IgD-negative memory B cell (primary cell): ENCODE measurements around the gene TDRD6. TPM values are rescaled to one million over a fixed set of nuclear protein-coding genes. Genes with fewer than 3 reads are reported as not detected.
A peak's percentile ranks its signal among the peaks of the same experiment; 100 is the strongest.
"Not testable (repeated sequence)": the region's sequence is repeated elsewhere in the genome, so short reads cannot be mapped to it uniquely, and the experiment has no call there.

Experiments
- H3K27ac Mint-ChIP-seq, 3 donors: one replicate each; pipeline ENCODE4 v1.8.0; 2020 to 2022; ENCODE audit warnings: mild to moderate bottlenecking in 3 of 3, mixed read lengths in 3 of 3, moderate library complexity in 1 of 3
- H3K27me3 Mint-ChIP-seq: one replicate; pipeline ENCODE4 v1.8.0; 2021; ENCODE audit warnings: mixed read lengths
- H3K36me3 Mint-ChIP-seq: one replicate; pipeline ENCODE4 v1.8.0; 2020; ENCODE audit warnings: mild to moderate bottlenecking, mixed read lengths
- H3K4me1 Mint-ChIP-seq, 3 donors: one replicate each; pipeline ENCODE4 v1.8.0; 2020 to 2022; ENCODE audit warnings: mixed read lengths in 3 of 3, mild to moderate bottlenecking in 1 of 3
- H3K4me3 Mint-ChIP-seq, 4 donors: one replicate each; pipeline ENCODE4 v1.8.0; 2020 to 2022; ENCODE audit warnings: mild to moderate bottlenecking in 4 of 4, mixed read lengths in 4 of 4, moderate library complexity in 3 of 4
- H3K9me3 Mint-ChIP-seq, 3 donors: one replicate each; pipeline ENCODE4 v1.8.0; 2020 to 2021; ENCODE audit warnings: mixed read lengths in 3 of 3, mild to moderate bottlenecking in 1 of 3
- polyA plus RNA-seq: library from polyadenylated mRNA; unstranded; fragments of 300-500 nt; fragmentation: Illumina TruSeq; gene quantifications from one replicate; pipeline ENCODE4 v1.2.3, GENCODE V29; 2021

The TDRD6 gene
- polyA plus RNA-seq, 1 donor from 2014 or later, result not detected

DNA sequence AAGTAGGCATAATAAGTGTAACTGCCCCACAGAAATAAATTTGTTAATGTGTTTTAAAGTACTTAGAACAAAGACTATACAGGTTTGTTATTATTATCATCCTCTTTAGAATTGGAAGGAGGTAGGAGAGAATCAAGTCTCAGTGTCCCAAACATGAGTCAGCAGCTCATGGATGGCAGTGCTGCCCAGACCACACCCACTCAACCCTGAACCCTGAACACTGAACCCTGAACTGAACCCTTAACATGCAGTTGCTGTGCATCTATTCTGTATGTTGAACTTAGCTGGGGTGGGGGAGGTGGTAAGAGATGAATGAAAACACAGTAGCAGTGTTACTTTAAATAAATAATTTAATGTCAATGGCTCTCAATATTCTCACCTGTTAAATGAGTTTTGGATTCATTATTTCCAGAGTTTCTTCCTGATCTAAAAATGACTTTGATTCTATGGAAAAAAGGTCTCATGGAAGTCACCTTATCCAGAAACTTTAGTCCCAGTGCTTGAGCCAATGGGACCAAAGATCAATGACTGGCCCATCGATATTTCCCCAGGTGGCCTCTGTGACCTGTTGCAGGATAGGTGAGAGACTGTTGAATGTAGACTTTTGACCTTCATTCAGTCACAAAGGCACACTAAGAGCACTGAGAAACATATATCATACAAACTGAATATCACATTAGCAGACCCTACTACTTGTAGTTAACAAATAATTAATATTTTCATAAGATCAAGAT is 55.9 kb downstream of the TDRD6 start:
- H3K27me3 Mint-ChIP-seq, result no peaks in the 10 kb centered on the region
- peaks cover 0 to 5% (median 0%) of the 10 kb centered on the region in 3 donors for H3K9me3 Mint-ChIP-seq
- peaks cover 3% of the 10 kb centered on the region for H3K36me3 Mint-ChIP-seq
- no peak overlapping the region for H3K27ac Mint-ChIP-seq
- H3K4me1 Mint-ChIP-seq, result no peaks in the 10 kb centered on the region
- H3K4me3 Mint-ChIP-seq, result no peak overlapping the region

DNA sequence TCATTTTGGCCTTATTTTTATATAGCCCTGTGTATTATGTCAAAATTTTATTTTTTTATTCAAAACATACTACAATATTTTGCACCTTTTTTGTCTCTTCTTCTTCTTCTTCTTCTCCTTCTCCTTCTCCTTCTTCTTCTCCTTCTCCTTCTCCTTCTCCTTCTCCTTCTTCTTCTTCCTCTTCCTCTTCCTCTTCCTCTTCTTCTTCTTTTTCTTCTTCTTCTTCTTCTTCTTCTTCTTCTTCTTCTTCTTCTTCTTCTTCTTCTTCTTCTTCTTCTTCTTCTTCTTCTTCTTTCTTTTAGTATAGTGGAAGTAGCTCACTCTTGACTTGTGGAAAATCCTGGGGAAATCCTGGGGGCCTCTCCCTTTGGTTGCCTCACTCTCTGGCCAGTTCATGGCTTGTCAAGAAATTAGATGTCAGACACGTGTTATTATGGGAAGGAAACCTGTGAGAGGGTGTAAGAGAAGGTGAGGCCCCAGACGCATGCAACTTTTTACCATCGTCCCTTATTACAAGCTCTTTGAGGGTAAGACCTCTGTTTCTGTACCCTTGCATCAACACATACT is 56.6 kb downstream of the TDRD6 start:
- H3K4me1 Mint-ChIP-seq, H3K27me3 Mint-ChIP-seq, H3K9me3 Mint-ChIP-seq, H3K36me3 Mint-ChIP-seq, H3K4me3 Mint-ChIP-seq: not testable (repeated sequence)
- peak overlapping the region in 1 of 3 donors; percentile 18 for H3K27ac Mint-ChIP-seq

DNA sequence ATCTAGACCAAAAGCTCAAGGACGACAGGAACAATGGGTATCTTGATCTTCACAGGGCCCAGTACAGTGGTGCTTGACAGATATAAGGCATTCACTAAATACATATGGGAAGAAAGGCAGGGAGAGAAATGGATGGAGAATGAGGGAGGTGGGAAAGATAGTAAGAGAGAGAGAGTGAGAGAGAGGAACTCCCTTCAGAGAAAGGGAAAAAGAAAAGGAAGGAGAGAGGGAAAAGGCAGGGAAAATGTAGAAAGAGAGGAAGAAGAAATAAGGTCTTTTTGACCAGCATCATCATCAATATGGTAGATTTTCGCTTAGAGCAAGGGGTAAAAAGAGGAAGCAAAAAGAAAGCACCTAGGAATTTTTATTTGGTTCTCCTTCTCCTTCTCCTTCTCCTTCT is 58.3 kb downstream of the TDRD6 start:
- H3K36me3 Mint-ChIP-seq, result peaks cover 3% of the 10 kb centered on the region
- no peak overlapping the region for H3K27ac Mint-ChIP-seq
- no peaks in the 10 kb centered on the region for H3K27me3 Mint-ChIP-seq
- H3K4me1 Mint-ChIP-seq, result no peaks in the 10 kb centered on the region
- no peak overlapping the region for H3K4me3 Mint-ChIP-seq
- H3K9me3 Mint-ChIP-seq, result peaks cover 0 to 5% (median 0%) of the 10 kb centered on the region in 3 donors

DNA sequence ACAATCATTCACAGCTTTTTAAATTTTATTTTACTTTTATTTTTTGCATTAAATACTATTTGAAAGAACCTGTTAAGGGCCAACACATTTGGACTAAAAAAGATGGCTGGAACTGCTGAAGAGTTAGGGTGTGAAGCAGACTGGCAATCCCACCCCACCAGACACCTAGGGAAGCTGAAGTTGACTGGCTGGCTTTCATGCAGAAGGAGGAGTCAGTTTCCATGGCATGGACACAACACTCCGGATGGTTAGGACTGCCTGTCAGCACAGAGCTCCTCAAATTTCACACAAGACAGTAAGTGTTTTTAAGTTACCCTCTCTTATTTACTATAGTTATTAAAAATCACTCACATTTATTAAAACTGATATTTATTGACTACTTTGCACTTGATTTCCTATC is 59.0 kb downstream of the TDRD6 start, which contains the start of gene ANKRD66:
Gene ANKRD66 (plus strand): TSS at position 238 of the 400 bp plus-strand sequence. CDS start 5,016 bp downstream, outside the sequence.
- Mint-ChIP-seq H3K27ac (no peak within 1 kb of the TSS), H3K36me3 (peaks cover 3% of the 10 kb centered on the region), H3K4me3 (no peak within 1 kb of the TSS), H3K9me3 (peaks cover 0 to 5% (median 0%) of the 10 kb centered on the region in 3 donors), H3K4me1 (no peaks in the 10 kb centered on the region), H3K27me3 (no peaks in the 10 kb centered on the region)

DNA sequence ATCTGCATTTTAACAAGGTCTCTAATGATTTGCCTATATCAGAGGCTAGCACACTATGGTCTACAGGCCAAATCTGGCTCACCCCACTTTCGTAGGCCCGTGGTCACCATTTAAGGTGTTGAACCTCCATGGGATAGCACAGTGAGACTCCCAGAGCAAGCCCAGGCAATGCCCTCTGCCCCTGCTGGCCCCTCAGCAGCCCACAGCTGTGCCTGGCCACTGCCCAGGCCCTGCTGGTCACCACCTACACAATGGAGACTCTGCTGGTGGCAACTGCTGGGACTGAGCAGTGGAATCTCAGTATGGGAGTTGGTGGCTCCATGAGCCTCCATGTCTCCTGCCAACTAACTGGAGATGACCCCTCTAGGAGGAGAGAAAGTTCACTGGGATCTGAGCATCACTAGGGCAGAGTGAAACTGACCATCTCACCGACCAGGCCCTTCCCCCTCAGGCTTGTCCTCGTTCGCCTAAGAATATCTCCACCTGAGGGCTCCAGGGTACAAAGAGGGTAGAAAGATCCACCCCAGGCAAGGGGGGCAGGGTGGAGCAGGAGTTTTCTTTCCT is 61.3 kb downstream of the TDRD6 start:
- Mint-ChIP-seq H3K4me1 (no peaks in the 10 kb centered on the region), H3K27ac (no peak overlapping the region), H3K4me3 (no peak overlapping the region), H3K9me3 (peaks cover 0 to 5% (median 0%) of the 10 kb centered on the region in 3 donors), H3K36me3 (peaks cover 1% of the 10 kb centered on the region), H3K27me3 (peaks cover 4% of the 10 kb centered on the region)

DNA sequence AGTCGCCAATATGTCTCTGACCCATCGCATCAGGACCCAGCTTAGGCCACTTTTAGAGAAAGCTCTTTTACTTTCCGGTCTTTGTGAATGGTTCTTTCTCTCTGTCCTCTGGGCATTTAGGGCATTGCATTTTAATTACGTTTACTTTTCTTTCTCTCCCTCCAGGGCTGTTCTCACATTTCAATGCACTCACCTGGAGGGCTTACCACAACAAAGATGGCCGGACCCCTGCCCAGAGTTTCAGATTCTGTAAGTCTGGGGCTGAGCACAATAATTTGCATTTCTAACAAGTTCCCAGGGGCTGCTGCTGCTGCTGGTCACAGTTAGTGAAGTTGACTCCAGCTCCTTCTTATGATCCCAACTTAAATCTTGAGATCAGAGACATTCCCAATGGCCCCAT is 62.0 kb downstream of the TDRD6 start:
- Mint-ChIP-seq H3K9me3 (peaks cover 0 to 5% (median 0%) of the 10 kb centered on the region in 3 donors), H3K27ac (no peak overlapping the region), H3K36me3 (peaks cover 1% of the 10 kb centered on the region), H3K4me1 (no peaks in the 10 kb centered on the region), H3K27me3 (peaks cover 4% of the 10 kb centered on the region), H3K4me3 (no peak overlapping the region)

DNA sequence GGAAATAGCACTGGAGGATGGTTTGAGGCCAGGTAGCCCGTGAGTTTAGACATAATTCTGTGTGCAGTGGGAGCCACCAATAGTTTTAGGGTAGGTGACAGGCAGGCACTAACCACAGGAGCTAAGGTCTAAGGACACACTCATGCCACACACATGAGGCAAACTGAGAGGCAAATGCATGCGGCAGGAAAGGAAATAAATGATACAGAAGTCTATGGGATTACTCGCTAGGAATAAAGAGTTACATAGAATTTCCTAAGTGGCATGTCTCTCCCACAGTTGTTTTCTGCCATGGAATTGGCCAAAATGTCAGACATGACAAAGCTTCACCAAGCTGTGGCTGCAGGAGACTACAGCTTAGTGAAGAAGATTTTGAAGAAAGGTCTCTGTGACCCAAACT is 64.0 kb downstream of the TDRD6 start:
- no peaks in the 10 kb centered on the region for H3K4me1 Mint-ChIP-seq
- H3K4me3 Mint-ChIP-seq, result no peak overlapping the region
- H3K27me3 Mint-ChIP-seq, result peaks cover 4% of the 10 kb centered on the region
- peaks cover 1% of the 10 kb centered on the region for H3K36me3 Mint-ChIP-seq
- peak overlapping the region in 1 of 3 donors; percentile 70 for H3K27ac Mint-ChIP-seq
- H3K9me3 Mint-ChIP-seq, result no peaks in the 10 kb centered on the region

Other genes starting within 250 kb of the TDRD6 start
- not detected for gene RCAN2, start 196.4 kb upstream of the TDRD6 start, polyA plus RNA-seq
- not detected for gene CYP39A1, start 35.1 kb upstream of the TDRD6 start, polyA plus RNA-seq
- not detected for gene SLC25A27, start 34.9 kb upstream of the TDRD6 start, polyA plus RNA-seq
- gene PLA2G7, start 47.5 kb downstream of the TDRD6 start, polyA plus RNA-seq, result not detected
- gene ANKRD66, start 59.0 kb downstream of the TDRD6 start, polyA plus RNA-seq, result not detected
- gene MEP1A, start 105.5 kb downstream of the TDRD6 start, polyA plus RNA-seq, result not detected
- not detected for gene ADGRF5, start 234.1 kb downstream of the TDRD6 start, polyA plus RNA-seq